ENCODE measurements around the gene WDR81.
"Not testable (repeated sequence)": the region's sequence is repeated elsewhere in the genome, so short reads cannot be mapped to it uniquely, and the experiment has no call there.

The WDR81 gene

GRCh38 chr17:1730326-1731193, 6.1 kb downstream of the WDR81 start:
- no peak for DNase-seq (ENCODE audit: low read depth in 2 of 2)

- no peak for DNase-seq (ENCODE audit: low read depth in 2 of 2)
Observed at GRCh38 chr17:1731194-1731506, 6.6 kb downstream of the WDR81 start.

GRCh38 chr17:1732241-1732832, 7.8 kb downstream of the WDR81 start:
- DNase-seq (ENCODE audit: low read depth in 2 of 2): no peak

- DNase-seq (ENCODE audit: low read depth in 2 of 2): no peak
Observed at GRCh38 chr17:1732833-1733321, 8.4 kb downstream of the WDR81 start.

- no peak for DNase-seq (ENCODE audit: low read depth in 2 of 2)
Observed at GRCh38 chr17:1733759-1734158, 9.3 kb downstream of the WDR81 start.

- no peak for DNase-seq (ENCODE audit: low read depth in 2 of 2)
Observed at GRCh38 chr17:1735418-1735817, 10.9 kb downstream of the WDR81 start.

- no peak for DNase-seq (ENCODE audit: low read depth in 2 of 2)
Observed at GRCh38 chr17:1735834-1736347, 11.4 kb downstream of the WDR81 start.

GRCh38 chr17:1736348-1737281, 12.1 kb downstream of the WDR81 start:
- DNase-seq (ENCODE audit: low read depth in 2 of 2): peak in 1 of 2 donors; percentile 54

GRCh38 chr17:1737531-1738291, 13.2 kb downstream of the WDR81 start:
- DNase-seq (ENCODE audit: low read depth in 2 of 2): no peak

GRCh38 chr17:1741899-1742298, 17.4 kb downstream of the WDR81 start:
- not testable (repeated sequence) for DNase-seq (ENCODE audit: low read depth in 2 of 2)

- DNase-seq (ENCODE audit: low read depth in 2 of 2): no peak
Observed at GRCh38 chr17:1742371-1743087, 18.0 kb downstream of the WDR81 start, which contains the start of gene SERPINF2. TSS of gene SERPINF2 (plus strand) at chr17:1742871. CDS start at chr17:1744996, 2,125 bp downstream.

GRCh38 chr17:1743088-1743439, 18.6 kb downstream of the WDR81 start:
- no peak for DNase-seq (ENCODE audit: low read depth in 2 of 2)

- DNase-seq (ENCODE audit: low read depth in 2 of 2): no peak
Observed at GRCh38 chr17:1744551-1745512, 20.3 kb downstream of the WDR81 start.

- no peak for DNase-seq (ENCODE audit: low read depth in 2 of 2)
Observed at GRCh38 chr17:1745513-1746020, 21.1 kb downstream of the WDR81 start.

GRCh38 chr17:1746975-1747543, 22.6 kb downstream of the WDR81 start:
- DNase-seq (ENCODE audit: low read depth in 2 of 2): no peak

GRCh38 chr17:1750628-1751027, 26.1 kb downstream of the WDR81 start:
- no peak for DNase-seq (ENCODE audit: low read depth in 2 of 2)

- no peak for DNase-seq (ENCODE audit: low read depth in 2 of 2)
Observed at GRCh38 chr17:1752425-1753262, 28.1 kb downstream of the WDR81 start.

Measured in activated CD4-positive, alpha-beta T cell treated with anti-CD3 and anti-CD28 coated beads for 24 hours (primary cell).